Activated CD4-positive, alpha-beta T cell treated with anti-CD3 and anti-CD28 coated beads, Interleukin-2, amount 50 U/mL, for 1 hour (primary cell): Measurements from ENCODE around the gene SMARCC1.
"Not testable (repeated sequence)": the region's sequence is repeated elsewhere in the genome, so short reads cannot be mapped to it uniquely, and the experiment has no call there.

Experiments
- DNase-seq: peaks from one replicate; pipeline ENCODE4 v3.0.0-alpha.2; 2020

The SMARCC1 gene

GRCh38 chr3:47781685-47782445 lies at the start of gene SMARCC1:
TSS of gene SMARCC1 (minus strand) at chr3:47781893. CDS start at chr3:47781797, 96 bp downstream.
- DNase-seq, result peak; percentile 95

GRCh38 chr3:47829482-47829881 lies 47.8 kb upstream of the SMARCC1 start:
- not testable (repeated sequence) for DNase-seq

GRCh38 chr3:47825590-47825989 lies 43.9 kb upstream of the SMARCC1 start:
- DNase-seq, result no peak

DNA sequence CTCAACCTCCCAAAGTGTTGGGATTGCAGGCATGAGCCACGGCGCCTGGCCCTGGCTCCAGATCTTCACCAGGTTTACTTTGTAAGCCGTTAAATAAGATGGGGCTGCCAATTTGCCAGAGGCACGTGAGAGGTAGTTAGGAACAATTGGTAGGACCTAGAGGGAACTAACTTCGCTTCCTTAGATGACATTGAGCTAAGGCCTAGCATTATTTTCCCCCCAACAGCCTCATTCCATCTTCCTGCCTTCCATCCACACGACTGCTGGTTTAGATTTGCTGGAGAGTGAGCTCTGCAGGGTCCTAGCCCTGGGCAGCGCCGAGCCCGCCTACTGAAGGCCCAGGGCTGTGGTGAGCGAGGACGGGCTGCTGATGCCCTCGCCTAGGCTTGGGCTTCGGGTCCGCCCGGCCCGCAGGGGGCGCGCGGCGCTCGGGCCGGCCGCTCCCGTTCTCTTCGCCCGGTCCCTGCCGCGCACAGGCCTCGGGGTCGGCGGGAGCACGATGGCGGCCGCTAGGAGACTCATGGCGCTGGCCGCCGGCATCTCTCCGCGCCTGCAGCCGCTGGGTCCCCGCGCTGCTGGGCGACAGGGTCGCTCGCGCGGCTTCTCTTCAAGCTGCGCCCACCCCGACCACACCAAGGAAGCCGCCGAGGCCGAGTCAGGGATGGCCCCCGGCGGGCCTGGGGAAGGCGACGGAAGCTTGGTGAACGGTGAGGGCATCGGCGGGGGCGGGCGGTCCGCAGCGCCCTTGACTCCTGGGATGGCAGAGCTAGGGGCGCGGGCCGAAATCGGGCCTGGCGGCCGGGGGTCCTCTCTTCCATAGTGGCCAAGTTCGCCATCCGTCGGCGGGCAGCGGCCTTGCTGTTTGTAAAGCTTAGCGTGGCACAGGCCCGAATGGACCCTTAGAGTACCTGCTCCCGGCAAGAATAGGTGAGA lies 43.1 kb upstream of the SMARCC1 start:
- peak; percentile 72 for DNase-seq

- DNase-seq, result no peak
These were observed 35.9 kb upstream of the SMARCC1 start for GRCh38 chr3:47817609-47818008.

DNA sequence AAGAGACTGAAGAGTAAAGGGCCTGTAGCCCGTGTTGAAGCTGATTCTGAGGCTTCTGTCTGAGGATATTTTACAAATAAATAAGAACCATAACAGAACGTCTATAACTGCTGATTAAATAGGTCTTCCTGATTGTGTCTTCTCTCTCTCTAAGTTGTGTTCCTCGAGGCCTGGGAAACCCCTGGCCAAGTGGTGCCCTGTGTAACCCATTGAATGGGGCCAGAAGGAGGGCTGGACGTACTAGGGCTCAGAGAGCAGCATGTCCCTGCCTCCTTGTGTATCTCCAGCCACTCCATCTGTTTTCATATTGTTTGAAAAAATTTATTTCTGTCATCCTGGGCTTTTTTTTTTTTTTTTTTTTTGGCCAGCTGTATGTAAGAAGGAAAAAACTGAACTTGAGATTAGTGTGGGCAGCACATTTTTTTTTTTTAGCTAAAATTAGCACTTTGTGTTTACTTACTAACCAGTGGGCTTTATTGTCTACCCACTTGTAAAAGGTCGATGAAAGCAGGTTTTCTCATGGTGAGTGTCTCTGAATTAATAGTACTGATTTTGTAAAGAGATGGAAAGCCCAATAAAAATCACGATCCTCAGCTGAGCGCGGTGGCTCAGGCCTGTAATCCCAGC lies 32.0 kb upstream of the SMARCC1 start:
- no peak for DNase-seq

DNA sequence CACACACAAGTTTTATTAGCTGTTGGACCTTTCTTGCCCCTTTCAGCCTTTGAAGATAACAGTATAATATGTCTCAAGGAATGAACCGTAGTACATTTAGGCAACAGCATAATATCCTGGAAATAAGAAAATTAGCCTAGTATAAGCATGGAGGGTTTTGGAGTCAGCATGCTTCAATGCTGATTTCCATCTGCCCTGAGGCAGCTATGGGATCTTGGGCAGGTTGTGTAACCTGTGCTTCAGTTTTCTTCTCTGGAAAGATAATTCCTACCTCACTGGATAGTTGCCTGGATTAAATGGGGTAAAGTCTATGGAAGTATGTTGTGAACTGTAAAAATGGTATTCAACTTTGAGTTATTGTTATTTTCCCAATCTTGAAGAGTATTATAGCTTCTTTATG lies 22.9 kb upstream of the SMARCC1 start:
- no peak for DNase-seq

GRCh38 chr3:47803480-47804025 lies 21.9 kb upstream of the SMARCC1 start:
- DNase-seq, result no peak

DNA sequence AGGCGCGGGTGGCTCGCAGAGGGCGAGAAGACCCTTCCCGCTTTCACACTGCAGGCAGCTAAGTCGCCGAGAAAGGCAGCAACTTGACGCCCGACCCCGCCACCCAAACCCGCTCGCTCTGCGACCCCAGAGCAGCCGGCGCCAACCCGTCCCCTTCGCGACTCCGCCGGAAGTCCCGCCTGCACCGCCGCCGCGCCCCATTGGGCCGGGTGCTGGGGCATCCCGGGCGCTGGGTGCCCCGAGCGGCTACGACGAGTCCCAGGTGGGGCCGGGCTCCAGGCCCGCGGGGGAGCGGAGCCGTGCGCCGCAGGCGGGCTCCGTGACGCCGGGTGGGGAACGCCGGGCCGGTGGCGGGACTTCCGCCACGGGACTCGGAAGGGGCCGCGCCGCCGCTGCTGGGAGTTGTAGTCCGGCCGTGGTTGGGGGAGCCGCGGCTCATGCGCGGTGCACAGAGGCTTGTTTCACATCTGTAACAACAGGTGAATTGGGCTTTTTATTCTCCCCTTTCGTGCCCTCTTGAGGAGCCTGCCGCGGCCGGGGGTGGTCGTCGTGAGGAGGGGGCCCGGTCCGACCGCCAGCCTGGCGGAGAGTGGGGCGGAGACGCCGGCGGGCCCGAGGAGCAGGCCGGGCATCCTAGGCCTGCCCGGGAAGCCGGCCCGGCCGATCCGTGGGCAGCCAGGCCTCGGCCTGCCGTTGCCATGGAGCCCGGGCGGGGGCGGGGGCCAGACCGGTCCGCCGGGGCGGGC lies 21.2 kb upstream of the SMARCC1 start, which contains the start of gene DHX30:
TSS of gene DHX30 (plus strand) at position 405 of the 746 bp plus-strand sequence. CDS start 7,546 bp downstream, outside the sequence.
- DNase-seq, result peak; percentile 81

GRCh38 chr3:47799733-47800132 lies 18.0 kb upstream of the SMARCC1 start:
- no peak for DNase-seq

DNA sequence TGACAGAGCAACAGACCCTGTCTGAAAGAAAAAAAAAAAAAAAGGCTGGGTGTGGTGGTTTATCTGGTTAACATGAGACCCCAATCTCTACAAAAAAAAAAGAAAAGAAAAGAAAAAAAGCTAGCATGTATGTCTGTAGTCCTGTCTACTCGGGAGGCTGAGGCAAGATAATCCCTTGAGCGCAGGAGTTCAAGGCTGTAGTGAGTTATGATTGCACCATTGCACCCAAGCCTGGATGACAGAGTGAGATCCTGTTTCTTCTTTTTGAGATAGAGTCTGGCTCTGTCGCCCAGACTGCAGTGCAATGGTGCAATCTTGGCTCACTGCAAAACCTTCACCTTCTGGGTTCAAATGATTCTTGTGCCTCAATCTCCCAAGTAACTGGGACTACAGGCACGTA lies 12.9 kb upstream of the SMARCC1 start:
- DNase-seq, result no peak

DNA sequence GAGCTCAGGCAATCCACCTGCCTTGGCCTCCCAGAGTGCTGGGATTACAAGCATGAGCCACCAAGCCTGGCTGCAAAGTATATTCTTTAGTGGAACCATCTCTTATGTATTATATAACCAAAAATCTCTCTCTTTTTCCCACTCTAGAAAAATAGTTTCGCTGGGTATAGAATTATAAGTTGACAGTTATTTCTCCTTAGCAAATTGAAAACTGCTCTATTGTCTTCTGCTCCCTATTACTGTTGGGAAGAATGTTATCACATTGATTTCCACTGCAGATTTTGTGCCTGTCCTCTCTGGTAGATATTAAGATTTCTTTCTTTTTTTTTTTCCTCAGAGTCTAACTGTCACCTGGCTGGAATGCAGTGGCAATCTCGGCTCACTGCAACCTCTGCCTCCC lies 11.0 kb upstream of the SMARCC1 start:
- no peak for DNase-seq

GRCh38 chr3:47791193-47791855 lies 9.6 kb upstream of the SMARCC1 start:
- DNase-seq, result no peak

- no peak for DNase-seq
These were observed 2.0 kb upstream of the SMARCC1 start for GRCh38 chr3:47783673-47784072.

DNA sequence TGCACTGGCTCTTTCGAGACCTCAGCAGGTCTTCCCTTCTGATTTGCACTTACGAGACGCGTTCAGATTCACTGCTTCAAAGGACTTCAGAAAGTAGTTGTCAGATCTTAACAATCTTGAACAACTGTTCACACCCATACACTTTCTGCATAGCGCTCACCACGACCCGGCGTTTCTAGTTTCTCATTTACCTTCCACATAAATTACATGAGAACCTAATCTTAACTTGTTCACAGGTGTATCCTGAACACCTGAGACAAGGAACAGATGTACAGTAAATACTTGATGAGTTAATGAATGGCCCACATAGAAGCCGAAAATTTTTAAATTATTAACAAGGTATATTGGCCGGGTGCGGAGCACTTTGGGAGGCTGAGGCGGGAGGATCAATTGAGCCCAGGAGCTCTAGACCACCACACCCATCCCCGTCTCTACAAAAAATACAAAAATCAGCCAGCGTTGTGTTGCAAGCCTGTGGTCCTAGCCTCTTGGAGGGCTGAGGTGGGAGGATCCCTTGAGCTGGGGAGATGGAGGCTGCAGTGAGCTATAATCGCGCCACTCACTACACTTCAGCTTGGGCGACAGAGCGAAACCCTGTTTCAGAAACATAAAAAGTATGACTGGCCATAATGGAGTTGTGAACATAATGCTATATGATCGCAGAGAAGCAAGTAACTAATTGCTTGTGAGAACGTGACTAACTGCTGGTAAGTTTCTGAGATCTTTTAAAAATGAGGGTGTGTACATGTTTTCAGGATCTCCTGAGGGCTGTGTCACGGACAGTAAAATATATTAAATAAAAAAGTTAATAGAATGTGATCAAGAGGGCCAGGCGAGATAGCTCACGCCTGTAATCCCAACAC lies 984 bp upstream of the SMARCC1 start:
- no peak for DNase-seq

DNA sequence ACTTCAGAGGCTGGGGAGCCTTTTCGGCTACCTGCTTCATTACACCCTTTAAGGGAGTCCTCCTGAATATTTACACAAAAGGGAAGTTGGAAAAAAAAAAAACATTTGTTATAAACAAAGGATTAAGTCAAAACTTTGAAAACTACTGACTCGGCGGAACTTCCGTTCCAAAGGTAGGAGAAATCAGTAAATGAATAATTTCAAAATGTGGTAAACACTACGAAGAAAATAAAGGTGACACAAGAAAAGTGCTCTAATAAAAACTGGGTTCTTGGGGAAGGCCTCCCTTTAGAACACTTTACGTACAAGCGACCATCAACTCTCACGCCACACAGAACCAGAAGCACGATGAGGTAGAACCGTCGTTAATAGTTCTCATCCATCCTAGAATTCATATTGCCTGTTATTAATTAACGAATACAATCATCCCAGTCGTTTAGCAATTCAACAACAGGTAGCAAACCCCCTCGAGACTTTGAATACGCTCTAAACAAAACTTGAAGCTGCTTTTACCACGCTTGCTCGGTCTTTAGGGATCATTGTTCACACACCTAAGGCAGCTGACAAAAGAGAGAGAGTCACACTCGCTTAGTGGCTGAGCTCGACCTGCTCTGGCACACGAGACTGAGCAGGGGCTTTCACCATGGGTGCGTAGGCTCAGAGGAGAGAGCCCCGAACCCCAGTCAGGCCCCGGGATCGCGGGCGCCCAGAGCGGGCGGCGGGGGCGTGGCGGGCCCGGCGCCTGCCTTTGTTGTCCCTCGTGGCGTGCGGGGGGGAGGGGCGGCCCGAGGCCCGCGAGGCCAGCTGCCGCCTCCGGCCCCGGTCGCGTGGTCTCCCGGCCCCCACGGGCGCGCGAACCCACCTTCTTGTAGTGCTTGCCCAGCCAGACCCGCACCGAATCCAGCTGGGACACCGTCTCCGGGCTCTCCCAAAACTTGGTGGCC lies 680 bp downstream of the SMARCC1 start:
- peak; percentile 53 for DNase-seq

DNA sequence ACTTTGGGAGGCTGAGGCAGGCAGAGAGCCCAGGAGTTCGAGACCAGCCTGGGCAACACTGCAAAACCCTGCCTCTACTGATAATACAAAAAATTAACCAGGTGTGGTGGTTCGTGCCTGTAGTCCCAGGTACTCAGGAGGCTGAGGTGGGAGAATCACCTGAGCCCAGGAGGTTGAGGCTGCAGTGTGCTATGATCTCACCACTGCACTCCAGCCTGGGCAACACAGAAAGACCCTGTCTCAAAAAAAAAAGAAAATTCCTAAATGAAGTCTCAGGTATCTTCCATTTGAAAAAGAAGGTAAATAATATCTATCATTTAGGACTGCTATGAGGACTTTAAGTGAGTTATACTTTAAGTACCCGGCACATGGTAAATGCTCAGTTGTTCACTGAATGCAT lies 2.9 kb downstream of the SMARCC1 start:
- no peak for DNase-seq

DNA sequence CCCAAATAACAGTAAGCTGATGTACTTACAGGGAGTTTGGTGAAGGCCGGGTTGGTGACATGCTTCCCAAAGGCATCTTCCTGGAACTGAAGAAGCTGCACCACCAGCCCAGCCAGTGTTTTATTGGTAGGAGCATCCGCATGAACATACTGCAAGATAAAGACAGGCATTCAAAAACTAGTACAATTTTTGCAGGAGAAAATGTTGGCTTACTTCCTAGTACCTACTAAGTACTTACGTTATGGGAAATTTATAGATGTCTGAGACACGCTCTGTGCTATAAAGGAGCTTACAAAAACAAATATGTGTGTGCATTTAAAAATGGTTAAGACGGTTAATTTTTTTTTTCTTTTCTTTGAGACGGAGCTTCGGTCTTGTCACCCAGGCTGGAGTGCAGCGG lies 8.9 kb downstream of the SMARCC1 start:
- DNase-seq, result no peak

DNA sequence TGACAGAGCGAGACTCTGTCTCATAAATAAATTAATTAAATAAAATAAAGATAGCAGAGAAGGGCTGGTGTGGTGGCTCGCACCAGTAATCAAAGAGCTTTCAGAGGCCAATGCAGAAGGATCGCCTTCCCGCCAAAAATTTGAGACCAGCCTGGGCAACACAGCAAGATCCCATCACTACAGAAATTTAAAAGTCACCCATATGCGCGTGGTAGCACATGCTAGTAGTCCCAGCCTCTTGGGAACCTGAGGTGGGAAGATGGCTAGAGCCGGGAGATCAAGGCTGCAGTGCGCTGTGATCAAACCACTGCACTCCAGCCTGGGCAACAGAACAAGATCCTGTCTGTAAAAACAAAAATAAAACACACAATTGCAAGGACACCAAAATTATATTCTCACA lies 9.6 kb downstream of the SMARCC1 start:
- no peak for DNase-seq

GRCh38 chr3:47766186-47766585 lies 15.5 kb downstream of the SMARCC1 start:
- no peak for DNase-seq
